Activated T-cell treated with anti-CD3 and anti-CD28 coated beads, Interleukin-2, amount 50 U/mL, for 72 hours (primary cell): ENCODE results near the gene CCDC60. TPM values are rescaled to one million over a fixed set of nuclear protein-coding genes. Genes with fewer than 3 reads are reported as not detected.
A peak's percentile ranks its signal among the peaks of the same experiment; 100 is the strongest.

Experiments used
- ATAC-seq, 2 donors: fragments of 150-1000 bp; cut with Tn5 transposase; replicated peaks in 1 of 2; 2 replicates each; pipeline ENCODE4 v1.10.0; 2021; ENCODE audit warnings: moderate library complexity in 2 of 2, mild to moderate bottlenecking in 1 of 2
- DNase-seq, 2 donors: peaks; one replicate each; pipeline ENCODE4 v3.0.0; 2021 to 2022; ENCODE audit warnings: mixed read lengths in 1 of 2
- H3K27ac Mint-ChIP-seq: one replicate; pipeline ENCODE4 v1.8.0; 2022; ENCODE audit warnings: mild to moderate bottlenecking, moderate library complexity, mixed read lengths
- H3K27me3 Mint-ChIP-seq: one replicate; pipeline ENCODE4 v1.8.0; 2022; ENCODE audit warnings: low read depth, mixed read lengths
- H3K36me3 Mint-ChIP-seq, 2 donors: one replicate each; pipeline ENCODE4 v1.8.0; 2022; ENCODE audit warnings: mixed read lengths in 2 of 2, mild to moderate bottlenecking in 1 of 2; ENCODE audit not compliant: insufficient read depth in 2 of 2
- H3K4me1 Mint-ChIP-seq: one replicate; pipeline ENCODE4 v1.8.0; 2022; ENCODE audit warnings: low read depth, mixed read lengths
- H3K4me3 Mint-ChIP-seq, 2 donors: one replicate each; pipeline ENCODE4 v1.8.0; 2022; ENCODE audit warnings: mild to moderate bottlenecking in 2 of 2, mixed read lengths in 2 of 2, moderate library complexity in 2 of 2
- H3K9me3 Mint-ChIP-seq, 2 donors: one replicate each; pipeline ENCODE4 v1.8.0; 2022; ENCODE audit warnings: mixed read lengths in 2 of 2
- total RNA-seq, 2 donors: library from RNA; stranded (reverse); gene quantifications; one replicate each; pipeline ENCODE4 v1.2.3, GENCODE V29; 2022

Gene CCDC60
- total RNA-seq, 2 donors from 2014 or later = not detected

DNA sequence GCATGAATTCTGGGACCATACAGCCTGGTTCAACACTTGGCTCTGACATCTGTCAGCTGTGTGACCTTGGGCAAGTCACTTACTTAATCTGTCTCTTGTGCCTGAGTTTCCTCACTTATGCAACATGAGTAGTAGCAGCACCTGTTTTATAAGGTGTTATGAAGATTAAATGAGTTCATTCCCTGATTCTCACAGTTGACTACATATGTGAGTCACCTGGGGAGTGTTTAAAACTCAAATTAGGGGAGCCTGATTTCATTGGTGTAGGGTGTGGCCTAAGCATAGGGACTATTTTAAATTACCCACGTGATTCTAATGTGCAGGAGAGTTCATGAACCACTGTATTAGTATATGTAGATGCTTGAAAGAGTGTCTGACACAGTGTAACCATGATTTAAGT lies 222.3 kb downstream of the CCDC60 start:
- no peaks in the 10 kb centered on the region for H3K27me3 Mint-ChIP-seq
- no peak overlapping the region for H3K27ac Mint-ChIP-seq
- ATAC-seq (no peak), DNase-seq (no peak)
- H3K36me3 Mint-ChIP-seq = no peaks in the 10 kb centered on the region
- no peaks in the 10 kb centered on the region for H3K4me1 Mint-ChIP-seq
- H3K4me3 Mint-ChIP-seq = no peak overlapping the region
- peaks cover 0 to 2% of the 10 kb centered on the region in 2 donors for H3K9me3 Mint-ChIP-seq

DNA sequence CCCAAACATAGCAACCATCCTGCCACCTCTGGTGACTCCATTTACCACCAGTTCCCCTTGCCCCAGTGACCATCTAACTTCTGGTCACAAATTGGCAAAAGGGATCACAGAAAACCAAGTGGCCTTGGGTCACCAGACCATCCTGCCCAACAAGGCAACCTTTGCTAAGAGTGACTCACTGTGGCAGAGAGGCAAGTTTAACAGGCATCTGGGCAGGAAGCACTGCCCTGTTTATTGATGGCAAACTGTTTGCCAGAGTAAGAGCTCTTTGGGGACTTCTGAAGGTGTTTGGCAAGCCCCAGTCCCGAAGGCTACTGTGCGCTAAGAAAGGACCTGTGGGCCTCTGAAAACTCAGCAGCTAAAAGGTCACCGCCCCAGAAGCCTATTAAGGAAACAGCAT lies 230.9 kb downstream of the CCDC60 start:
- no peaks in the 10 kb centered on the region for H3K9me3 Mint-ChIP-seq
- no peak overlapping the region for H3K27ac Mint-ChIP-seq
- no peak for ATAC-seq
- no peak overlapping the region for H3K4me3 Mint-ChIP-seq
- H3K27me3 Mint-ChIP-seq = no peaks in the 10 kb centered on the region
- DNase-seq = no peak
- no peaks in the 10 kb centered on the region for H3K4me1 Mint-ChIP-seq
- H3K36me3 Mint-ChIP-seq = no peaks in the 10 kb centered on the region

DNA sequence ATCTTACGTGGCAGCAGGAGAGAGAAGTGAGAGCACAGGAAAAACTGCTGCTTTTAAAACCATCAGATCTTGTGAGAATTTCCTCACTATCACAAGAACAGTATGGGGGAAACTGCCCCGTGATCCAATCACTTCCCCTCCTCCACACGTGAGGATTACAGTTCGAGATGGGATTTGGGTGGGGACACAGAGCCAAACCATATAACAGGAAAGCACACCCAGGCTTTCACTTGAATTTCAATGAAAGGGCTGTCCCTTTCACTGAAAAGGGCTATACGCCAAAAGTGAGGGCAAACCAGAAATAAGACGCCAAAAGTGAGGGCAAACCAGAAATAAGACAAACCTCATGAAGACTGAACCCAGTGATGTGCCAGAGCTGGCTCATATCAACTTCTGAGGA lies 236.2 kb downstream of the CCDC60 start:
- no peak for DNase-seq
- H3K36me3 Mint-ChIP-seq = no peaks in the 10 kb centered on the region
- no peak for ATAC-seq
- H3K27me3 Mint-ChIP-seq = peaks cover 9% of the 10 kb centered on the region
- H3K27ac Mint-ChIP-seq = no peak overlapping the region
- peaks cover 0 to 2% of the 10 kb centered on the region in 2 donors for H3K9me3 Mint-ChIP-seq
- no peaks in the 10 kb centered on the region for H3K4me1 Mint-ChIP-seq
- no peak overlapping the region for H3K4me3 Mint-ChIP-seq

- Mint-ChIP-seq H3K36me3 (no peaks in the 10 kb centered on the region), H3K27me3 (peaks cover 22% of the 10 kb centered on the region), H3K4me1 (peaks cover 5% of the 10 kb centered on the region), H3K4me3 (no peak overlapping the region), H3K9me3 (peaks cover 0 to 2% of the 10 kb centered on the region in 2 donors), H3K27ac (no peak overlapping the region)
- ATAC-seq (no peak), DNase-seq (no peak)
These were observed 238.6 kb downstream of the CCDC60 start for GRCh38 chr12:119573086-119573485.

- no peaks in the 10 kb centered on the region for H3K36me3 Mint-ChIP-seq
- DNase-seq (no peak), ATAC-seq (no peak)
- peaks cover 0 to 2% of the 10 kb centered on the region in 2 donors for H3K9me3 Mint-ChIP-seq
- peaks cover 7% of the 10 kb centered on the region for H3K4me1 Mint-ChIP-seq
- H3K27ac Mint-ChIP-seq = no peak overlapping the region
- H3K4me3 Mint-ChIP-seq = no peak overlapping the region
- H3K27me3 Mint-ChIP-seq = peaks cover 22% of the 10 kb centered on the region
These were observed 239.7 kb downstream of the CCDC60 start for GRCh38 chr12:119574255-119574654.

DNA sequence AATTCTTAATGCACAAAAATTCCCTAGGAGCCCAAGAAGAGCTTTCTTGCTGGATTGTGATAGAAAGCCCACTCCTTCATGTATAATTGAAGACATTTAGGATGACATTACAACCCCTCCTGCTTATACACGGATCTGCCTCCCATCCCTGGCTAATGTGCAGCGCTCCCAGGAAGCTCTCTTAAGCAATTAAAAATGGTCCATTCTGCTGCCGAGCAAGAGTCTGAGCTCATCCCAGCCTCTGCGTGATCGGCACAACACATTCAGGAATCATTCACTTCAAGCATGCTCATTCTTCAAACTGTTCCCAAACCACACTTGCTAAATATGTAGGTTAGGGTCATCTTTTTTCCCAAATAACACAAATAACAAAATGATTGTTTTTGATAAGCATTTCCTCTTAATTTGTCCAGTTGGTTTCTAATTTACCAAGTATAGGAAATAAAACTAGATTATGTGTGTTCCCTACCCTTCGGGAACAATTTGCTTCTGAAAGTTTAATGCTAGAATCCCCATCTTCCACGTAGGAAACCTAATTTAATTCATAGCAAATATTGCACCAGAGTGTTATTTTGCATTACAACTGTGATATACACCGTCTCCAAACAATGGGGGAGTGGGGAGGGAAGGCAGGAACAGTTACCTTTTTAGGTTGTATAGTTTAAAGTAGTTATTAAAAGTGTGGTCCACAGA lies 241.7 kb downstream of the CCDC60 start:
- peaks cover 0 to 2% of the 10 kb centered on the region in 2 donors for H3K9me3 Mint-ChIP-seq
- no peak overlapping the region for H3K4me3 Mint-ChIP-seq
- H3K4me1 Mint-ChIP-seq = peaks cover 7% of the 10 kb centered on the region
- H3K36me3 Mint-ChIP-seq = no peaks in the 10 kb centered on the region
- ATAC-seq = no peak
- no peak overlapping the region for H3K27ac Mint-ChIP-seq
- H3K27me3 Mint-ChIP-seq = peaks cover 22% of the 10 kb centered on the region
- DNase-seq = no peak

- Mint-ChIP-seq H3K4me1 (peaks cover 7% of the 10 kb centered on the region), H3K27me3 (peaks cover 22% of the 10 kb centered on the region), H3K9me3 (peaks cover 0 to 2% of the 10 kb centered on the region in 2 donors), H3K36me3 (no peaks in the 10 kb centered on the region), H3K27ac (no peak overlapping the region), H3K4me3 (no peak overlapping the region)
- DNase-seq (no peak), ATAC-seq (no peak)
These were observed 242.4 kb downstream of the CCDC60 start for GRCh38 chr12:119576915-119577314.

GRCh38 chr12:119578112-119578511 lies 243.6 kb downstream of the CCDC60 start:
- peak; percentile 88 to 92 for ATAC-seq
- Mint-ChIP-seq H3K4me1 (peaks cover 7% of the 10 kb centered on the region), H3K27me3 (peaks cover 22% of the 10 kb centered on the region), H3K27ac (no peak overlapping the region), H3K36me3 (no peaks in the 10 kb centered on the region), H3K9me3 (peaks cover 0 to 2% of the 10 kb centered on the region in 2 donors), H3K4me3 (no peak overlapping the region)
- peak; percentile 14 to 37 for DNase-seq

DNA sequence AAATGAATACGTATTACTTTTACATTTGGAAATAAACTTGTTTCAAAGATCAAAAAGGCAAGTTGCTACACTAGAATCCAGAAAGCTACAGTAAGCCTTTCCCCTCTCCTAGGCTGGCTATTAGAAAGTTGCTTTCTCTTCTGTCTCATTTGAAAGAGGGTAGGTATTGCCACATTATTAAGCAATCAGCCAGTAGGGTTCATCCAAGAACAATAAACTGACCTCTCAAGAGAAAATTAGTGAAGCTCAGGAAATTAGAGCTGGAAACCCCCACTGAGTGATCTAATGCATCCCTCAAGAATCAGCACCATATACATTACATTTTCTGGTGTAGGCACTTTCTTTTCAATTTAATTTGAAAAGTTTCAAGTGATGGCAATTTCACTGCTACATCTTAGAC lies 254.6 kb downstream of the CCDC60 start:
- Mint-ChIP-seq H3K27ac (no peak overlapping the region), H3K4me1 (peaks cover 4% of the 10 kb centered on the region), H3K36me3 (no peaks in the 10 kb centered on the region), H3K9me3 (no peaks in the 10 kb centered on the region), H3K4me3 (no peak overlapping the region), H3K27me3 (peaks cover 72% of the 10 kb centered on the region)
- ATAC-seq (no peak), DNase-seq (no peak)

- H3K36me3 Mint-ChIP-seq = no peaks in the 10 kb centered on the region
- peaks cover 75% of the 10 kb centered on the region for H3K27me3 Mint-ChIP-seq
- no peaks in the 10 kb centered on the region for H3K9me3 Mint-ChIP-seq
These were observed 255.1 kb downstream of the CCDC60 start for GRCh38 chr12:119589634-119590033.

More at GRCh38 chr12:119589634-119590033, 255.1 kb downstream of the CCDC60 start:
- Mint-ChIP-seq H3K4me1 (peaks cover 9% of the 10 kb centered on the region), H3K4me3 (no peak overlapping the region), H3K27ac (no peak overlapping the region)
- ATAC-seq = no peak
- no peak for DNase-seq

Other genes with a start within 250 kb of the CCDC60 start
- not detected for gene HSPB8, start 155.8 kb upstream of the CCDC60 start, total RNA-seq